GM21367 (cell line): ENCODE data around the gene KCTD15.

Experiments
- ATAC-seq: cut with Tn5 transposase; IDR thresholded peaks from one replicate; pipeline ENCODE4 v1.9.1; 2021; ENCODE audit not compliant: unreplicated experiment

Gene KCTD15

DNA sequence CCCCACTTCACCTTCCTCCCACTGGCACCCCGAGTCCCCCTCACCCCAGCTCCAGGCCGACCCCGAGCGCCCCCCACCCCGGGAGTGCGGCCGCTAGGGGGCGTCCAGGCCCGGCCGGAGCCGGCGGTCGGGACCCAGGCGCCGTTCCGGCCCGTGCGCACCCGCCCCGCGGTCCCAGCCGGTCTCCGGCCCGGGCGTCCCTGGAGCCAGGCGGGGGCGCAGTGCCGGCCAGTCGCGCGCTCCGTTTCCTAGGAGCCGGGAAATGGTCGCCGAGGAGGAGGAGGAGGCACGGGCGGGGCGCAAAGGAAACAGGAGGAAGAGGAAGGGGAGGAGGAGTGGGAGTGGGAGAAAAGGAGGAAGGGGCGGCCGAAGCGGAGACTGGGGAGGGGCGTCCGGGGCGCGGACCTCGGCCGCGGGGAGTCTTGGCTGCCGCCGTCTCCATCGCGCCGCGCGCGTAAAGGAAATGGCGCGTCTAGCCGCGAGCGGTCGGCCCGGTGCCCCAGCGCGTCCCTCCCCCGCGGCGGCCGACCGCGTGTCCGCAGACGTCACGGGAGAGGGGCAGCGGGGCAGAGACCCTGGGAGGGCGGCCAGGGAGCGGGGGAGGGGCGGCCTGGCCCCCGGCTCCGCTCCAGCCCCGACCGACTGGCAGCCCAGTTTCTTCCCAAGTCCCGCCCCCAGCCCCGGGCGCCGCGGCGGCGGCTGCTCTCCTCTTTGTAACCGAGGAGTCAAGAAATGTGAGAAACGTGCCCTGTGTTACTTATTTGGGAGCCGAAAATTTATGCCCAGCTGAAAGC lies 1.1 kb upstream of the KCTD15 start:
- no peak for ATAC-seq

GRCh38 chr19:33797802-33798671 lies 1.4 kb downstream of the KCTD15 start:
- ATAC-seq: no peak

GRCh38 chr19:33798681-33799111 lies 2.0 kb downstream of the KCTD15 start:
- no peak for ATAC-seq

DNA sequence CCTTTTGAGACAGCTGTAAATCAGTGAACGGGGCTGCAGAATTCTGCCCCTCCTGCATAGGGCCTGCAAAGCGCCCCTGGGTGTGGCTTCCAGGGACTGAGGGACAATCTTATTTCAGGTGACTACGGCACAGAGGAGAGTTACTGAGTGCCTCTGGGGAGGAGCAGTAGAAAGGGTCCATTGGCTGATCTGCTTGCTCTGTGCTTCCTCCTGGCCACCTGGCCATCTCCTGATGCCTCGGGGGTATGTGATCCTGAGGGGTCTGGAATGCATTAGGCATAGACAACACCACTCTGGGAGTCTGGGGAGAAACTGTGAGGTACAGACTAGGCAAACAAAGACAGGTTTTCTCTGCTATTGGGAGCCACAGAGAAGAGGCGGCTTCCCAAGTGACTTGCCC lies 2.8 kb downstream of the KCTD15 start:
- no peak for ATAC-seq

- ATAC-seq: no peak
Measured at GRCh38 chr19:33800012-33800680, 3.5 kb downstream of the KCTD15 start.

GRCh38 chr19:33801411-33801810 lies 4.7 kb downstream of the KCTD15 start:
- ATAC-seq: no peak

GRCh38 chr19:33802001-33802400 lies 5.3 kb downstream of the KCTD15 start:
- ATAC-seq: no peak

DNA sequence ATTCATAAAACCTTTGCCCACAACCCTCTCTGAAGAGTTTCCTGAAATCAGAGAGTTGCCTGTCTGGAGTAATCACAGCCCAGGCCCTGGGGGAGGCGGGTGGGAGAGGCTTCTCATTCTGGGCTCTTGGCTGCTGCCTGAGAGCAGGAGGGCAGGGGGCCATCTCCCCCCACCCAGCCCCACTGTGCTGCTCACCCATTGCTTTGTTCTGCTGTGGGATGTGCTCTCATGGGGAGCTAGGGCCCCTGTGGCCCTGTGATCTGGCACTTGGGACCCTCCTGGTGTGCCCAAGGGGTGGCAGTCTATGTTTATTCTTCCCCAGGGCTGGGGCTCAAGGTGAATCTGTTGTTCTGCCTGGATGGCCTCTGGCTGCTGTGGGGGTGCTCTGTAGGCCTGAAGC lies 6.1 kb downstream of the KCTD15 start:
- ATAC-seq: no peak

- no peak for ATAC-seq
Measured at GRCh38 chr19:33803383-33803782, 6.7 kb downstream of the KCTD15 start.

GRCh38 chr19:33804021-33804799 lies 7.5 kb downstream of the KCTD15 start:
- ATAC-seq: no peak

- ATAC-seq: no peak
Measured at GRCh38 chr19:33805313-33805712, 8.6 kb downstream of the KCTD15 start.

DNA sequence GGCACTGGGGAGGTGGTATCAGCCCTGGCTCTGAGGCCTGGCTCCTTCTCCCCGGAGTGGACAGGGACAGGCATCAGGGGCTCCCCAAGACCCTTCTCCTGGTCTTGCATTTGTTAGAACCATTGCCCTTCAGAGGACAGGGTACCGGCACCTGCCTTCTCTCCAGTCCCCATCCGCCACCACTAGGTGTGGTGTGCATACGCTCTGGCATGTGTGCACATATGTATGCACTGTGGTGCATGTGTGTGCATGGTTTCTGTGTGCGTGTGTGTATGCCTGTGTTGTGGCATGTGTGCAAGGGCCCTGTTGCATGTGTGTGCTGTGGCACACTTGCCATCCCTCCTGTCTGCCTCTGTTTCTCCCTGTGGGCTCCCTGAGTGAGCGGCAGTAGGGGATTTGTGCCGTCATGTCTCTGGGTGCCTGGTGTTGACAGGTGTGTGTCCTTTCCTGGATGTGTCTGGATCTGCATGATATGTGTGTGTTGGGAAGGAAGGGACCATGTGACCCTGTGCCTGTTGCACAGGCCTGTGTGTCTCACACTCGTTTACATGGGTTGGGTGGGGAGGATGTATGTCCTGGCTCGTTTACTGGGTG lies 9.3 kb downstream of the KCTD15 start:
- no peak for ATAC-seq

DNA sequence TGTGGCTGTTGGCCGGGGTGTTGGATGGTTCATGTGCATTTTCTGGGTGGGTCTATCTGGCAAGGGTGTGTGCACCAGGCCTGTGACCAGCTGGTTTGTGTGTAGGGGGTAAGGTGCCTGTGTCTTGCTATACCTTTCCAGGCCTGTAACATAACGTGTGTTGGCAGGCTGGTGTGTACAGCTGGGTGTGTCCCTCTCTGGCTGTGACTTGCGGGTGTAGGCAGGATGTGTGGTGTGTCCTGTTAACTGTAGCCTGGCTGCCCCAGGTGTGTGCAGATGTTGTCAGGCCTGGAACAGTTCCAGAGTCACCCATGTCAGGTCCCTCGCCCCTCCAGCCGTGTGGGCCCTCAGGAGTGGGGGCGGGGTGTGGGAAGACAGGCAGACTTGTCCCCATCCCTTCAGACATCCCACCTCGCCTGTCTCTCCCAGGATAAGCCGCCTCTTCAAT lies 9.8 kb downstream of the KCTD15 start:
- no peak for ATAC-seq

DNA sequence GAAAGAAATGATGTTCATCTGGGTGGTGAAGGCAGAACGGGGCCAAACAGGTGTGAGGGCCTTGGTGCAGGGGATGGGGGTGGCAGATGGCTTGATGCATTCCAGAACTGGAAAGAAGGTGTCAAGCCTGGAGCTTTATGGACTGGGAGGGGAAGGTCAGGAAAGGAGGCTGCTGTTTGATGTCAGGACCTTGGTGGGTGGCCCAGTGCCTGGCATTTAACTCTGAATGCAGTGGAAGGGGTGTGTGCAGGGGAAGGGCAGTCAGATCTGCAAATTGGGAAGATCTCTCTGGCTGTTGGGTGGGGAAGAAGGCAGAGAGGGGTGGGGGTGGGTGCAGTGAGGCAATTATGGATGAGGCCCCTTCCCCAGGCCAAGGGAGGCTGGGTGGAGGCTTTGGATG lies 11.7 kb downstream of the KCTD15 start:
- ATAC-seq: no peak

GRCh38 chr19:33809960-33810359 lies 13.3 kb downstream of the KCTD15 start:
- ATAC-seq: no peak

DNA sequence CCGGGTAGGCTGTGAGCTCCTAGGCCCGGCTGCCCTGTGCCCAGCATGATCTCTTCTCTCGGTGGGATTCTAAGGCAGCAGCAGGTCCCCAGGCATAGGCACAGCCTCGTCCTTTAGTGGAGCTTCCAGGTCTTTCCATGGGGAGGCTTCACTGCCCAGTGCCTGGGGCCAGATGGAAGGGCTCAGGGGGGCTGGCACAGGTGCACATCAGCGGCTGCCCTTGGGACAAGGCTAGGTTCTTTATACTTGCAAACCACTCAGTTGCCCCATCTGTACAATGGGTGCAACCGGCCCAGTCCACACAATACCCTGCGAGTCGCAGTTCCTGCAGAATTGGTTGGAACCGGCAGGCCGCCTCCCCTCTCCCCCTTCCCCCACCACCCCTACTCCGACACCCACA lies 14.2 kb downstream of the KCTD15 start:
- no peak for ATAC-seq

GRCh38 chr19:33811246-33811645 lies 14.6 kb downstream of the KCTD15 start:
- ATAC-seq: no peak

DNA sequence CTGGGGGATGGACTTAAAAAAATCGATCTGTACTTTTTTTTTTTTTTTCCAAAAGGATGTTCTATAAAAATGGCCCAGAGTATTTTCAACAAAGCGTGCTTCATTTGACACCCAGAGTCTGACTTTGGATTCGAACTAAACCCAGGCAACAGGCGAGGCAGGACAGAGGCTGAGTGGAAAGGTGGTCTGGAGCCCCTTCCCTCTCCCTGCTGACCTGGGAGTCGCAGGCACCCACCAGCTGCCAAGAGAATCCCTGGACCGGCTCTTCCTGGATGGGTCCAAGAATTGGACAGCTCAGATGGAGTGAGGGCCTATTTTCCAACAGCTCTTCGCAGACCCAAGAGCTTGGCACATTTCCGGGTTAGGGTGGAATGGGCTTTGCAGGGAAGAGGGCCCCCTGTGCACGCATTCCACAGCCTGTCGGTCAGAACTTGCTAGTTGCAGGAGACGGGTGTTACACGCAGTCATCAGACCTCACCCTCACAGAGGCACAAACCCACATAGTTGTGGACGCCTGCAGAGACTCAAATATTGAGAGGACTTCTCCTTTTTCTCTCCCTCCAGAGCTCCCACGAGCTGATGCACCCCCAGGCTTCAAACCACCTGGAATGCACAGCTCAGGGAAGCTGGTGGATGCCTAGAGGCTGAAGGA lies 15.2 kb downstream of the KCTD15 start:
- no peak for ATAC-seq

DNA sequence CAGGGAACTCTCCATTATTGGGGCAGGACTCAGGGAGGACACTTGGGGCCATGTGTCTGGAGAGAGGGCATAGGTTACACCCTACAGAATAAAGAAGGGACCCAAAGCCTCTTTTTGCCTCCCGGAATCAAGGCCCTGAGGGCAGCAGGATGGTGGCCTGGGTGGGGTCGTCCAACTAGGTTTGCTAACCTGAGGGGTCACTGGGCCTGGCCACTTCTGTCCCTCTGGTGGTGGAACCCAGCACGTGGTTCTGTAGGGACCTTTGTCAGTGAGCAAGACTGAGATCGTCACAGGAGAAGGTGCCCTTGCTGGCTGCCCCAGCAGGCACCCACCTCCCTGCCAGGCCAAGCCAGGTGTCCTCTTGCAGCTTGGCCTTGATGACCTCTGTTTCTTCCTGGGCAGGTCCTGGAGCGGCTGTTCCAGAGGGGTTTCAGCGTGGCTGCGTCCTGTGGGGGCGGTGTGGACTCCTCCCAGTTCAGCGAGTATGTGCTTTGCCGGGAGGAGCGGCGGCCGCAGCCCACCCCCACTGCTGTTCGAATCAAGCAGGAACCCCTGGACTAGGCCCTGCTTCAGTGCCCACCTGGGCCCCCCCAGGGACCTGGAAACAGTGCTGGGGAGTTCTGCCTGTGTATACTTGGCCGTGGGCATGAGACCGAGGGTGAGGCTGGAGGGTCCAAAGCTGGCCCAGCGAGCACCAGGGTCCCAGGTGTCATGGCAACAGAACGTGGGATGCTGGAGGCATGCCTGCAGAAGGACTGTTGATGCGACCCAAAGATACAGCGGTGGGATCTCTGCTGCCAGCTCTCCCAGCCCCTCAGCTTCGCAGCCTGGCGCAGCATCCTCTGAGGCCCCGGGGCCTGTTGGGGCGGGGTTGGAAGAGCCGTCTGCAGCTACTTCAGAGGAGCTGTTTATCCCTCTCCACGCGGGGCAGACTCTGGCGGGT lies 16.0 kb downstream of the KCTD15 start:
- no peak for ATAC-seq
